HEK293T (cell line): ENCODE data around the gene MYZAP.

Source experiments
- ARNT ChIP-seq: fragments of 450-650 bp; IDR thresholded peaks from 2 replicates; pipeline ENCODE4 v1.6.1; 2017; ENCODE audit warnings: mild to moderate bottlenecking
- BHLHE40 ChIP-seq: fragments of 450-650 bp; IDR thresholded peaks from 2 replicates; pipeline ENCODE4 v1.6.1; 2016; ENCODE audit warnings: mild to moderate bottlenecking, moderate library complexity, borderline replicate concordance
- CTBP1 ChIP-seq: fragments of 450-650 bp; IDR thresholded peaks from 2 replicates; pipeline ENCODE4 v1.6.1; 2016; ENCODE audit warnings: borderline replicate concordance
- ELF4 ChIP-seq: fragments of 450-650 bp; IDR thresholded peaks from 2 replicates; pipeline ENCODE4 v1.6.1; 2017; ENCODE audit warnings: antibody characterized with exemption
- FOXK2 ChIP-seq: fragments of 450-650 bp; IDR thresholded peaks from 2 replicates; pipeline ENCODE4 v1.6.1; 2016; ENCODE audit warnings: mild to moderate bottlenecking
- FOXM1 ChIP-seq: fragments of 450-650 bp; IDR thresholded peaks from 2 replicates; pipeline ENCODE4 v1.6.1; 2017; ENCODE audit warnings: mild to moderate bottlenecking, borderline replicate concordance
- HDGF ChIP-seq: fragments of 450-650 bp; IDR thresholded peaks from 2 replicates; pipeline ENCODE4 v1.6.1; 2017; ENCODE audit warnings: antibody characterized with exemption, borderline replicate concordance
- L3MBTL2 ChIP-seq: fragments of 450-650 bp; conservative IDR thresholded peaks from 2 replicates; pipeline ENCODE4 v1.6.1; 2016; ENCODE audit warnings: mild to moderate bottlenecking
- LEF1 ChIP-seq: fragments of 450-650 bp; IDR thresholded peaks from 2 replicates; pipeline ENCODE4 v1.6.1; 2017; ENCODE audit warnings: mild to moderate bottlenecking, borderline replicate concordance
- PKNOX1 ChIP-seq: fragments of 450-650 bp; IDR thresholded peaks from 2 replicates; pipeline ENCODE4 v1.6.1; 2016
- SP1 ChIP-seq: fragments of 450-650 bp; IDR thresholded peaks from 2 replicates; pipeline ENCODE4 v1.6.1; 2017
- TARDBP ChIP-seq: fragments of 450-650 bp; IDR thresholded peaks from 2 replicates; pipeline ENCODE4 v1.6.1; 2016

GRCh38 chr15:57732526-57733331 lies 141.0 kb downstream of the MYZAP start:
- no peak for TF ChIP-seq L3MBTL2
- TF ChIP-seq TARDBP, result no peak
- no peak for TF ChIP-seq HDGF
- TF ChIP-seq SP1, result no peak
- no peak for TF ChIP-seq ARNT
- TF ChIP-seq ELF4, result no peak
- TF ChIP-seq BHLHE40, result no peak
- no peak for TF ChIP-seq LEF1
- TF ChIP-seq FOXK2, result no peak
- no peak for TF ChIP-seq FOXM1
- no peak for TF ChIP-seq CTBP1
- TF ChIP-seq PKNOX1, result no peak
